ENCODE data around the gene ATP5F1C. TPM values are rescaled to one million over a fixed set of nuclear protein-coding genes. Genes with fewer than 3 reads are reported as not detected.
"Not testable (repeated sequence)": the region's sequence is repeated elsewhere in the genome, so short reads cannot be mapped to it uniquely, and the experiment has no call there.

Gene ATP5F1C
- total RNA-seq (100 to 1,000 TPM; 124 to 135 TPM), polyA plus RNA-seq (100 to 1,000 TPM; 298 to 508 TPM)

GRCh38 chr10:7787857-7788638 lies at the start of gene ATP5F1C, which contains the start of gene KIN:
TSS of gene ATP5F1C (plus strand) at chr10:7788177. CDS start at chr10:7788208, 31 bp downstream.
TSS of gene KIN (minus strand) at chr10:7787993. CDS start at chr10:7787933, 60 bp downstream.
- H3K36me3 ChIP-seq (ENCODE audit: insufficient read depth, low read length): no peaks in the 10 kb centered on the region
- DNase-seq: peak; percentile 96 to 97 (median 97)
- Mint-ChIP-seq H3K4me3 (no peak within 1 kb of the TSS), H3K27ac (peak within 1 kb of the TSS in 1 of 7 donors; percentile 36), H3K4me1 (peaks cover 45 to 72% (median 56%) of the 10 kb centered on the region in 4 donors), H3K36me3 (peaks cover 13 to 32% of the 10 kb centered on the region in 2 donors), H3K9me3 (no peaks in the 10 kb centered on the region), H3K27me3 (no peaks in the 10 kb centered on the region)
- H3K4me1 ChIP-seq (ENCODE audit: insufficient read depth, low read length): peaks cover 77% of the 10 kb centered on the region
- POLR2A ChIA-PET (ENCODE audit: partially characterized antibody): interaction anchor here (0.5 to 4.3 kb wide), 9 partner anchors 9 to 628 kb away, joined by 3 to 102 read pairs (median 6); partner anchors contain the start of gene TAF3
- H3K27me3 ChIP-seq (ENCODE audit: insufficient read depth, low read length): no peaks in the 10 kb centered on the region
- CTCF ChIA-PET (ENCODE audit: partially characterized antibody): interaction anchor here (1.0 to 1.3 kb wide), 5 partner anchors 21 to 102 kb away, joined by 3 to 9 read pairs (median 3); partner anchors contain the start of gene TAF3
- H3K9me3 ChIP-seq (ENCODE audit: control insufficient read depth in 1 of 2, low read length in 2 of 2): no peaks in the 10 kb centered on the region
- H3K4me3 ChIP-seq (ENCODE audit: low read length in 2 of 2): peak within 1 kb of the TSS; percentile 91 to 99
- peak within 1 kb of the TSS; percentile 75 for H3K27ac ChIP-seq (ENCODE audit: low read depth, low read length)
- intact Hi-C loops (cut with micrococcal nuclease): loop anchor here (1.0 to 2.0 kb wide), 2 partner anchors 30 to 1975 kb away; partner anchors contain the start of genes GDI2 and TAF3

- Histone ChIP-seq H3K27ac (ENCODE audit: low read depth, low read length) (no peak overlapping the region), H3K9me3 (ENCODE audit: control insufficient read depth in 1 of 2, low read length in 2 of 2) (no peaks in the 10 kb centered on the region), H3K4me1 (ENCODE audit: insufficient read depth, low read length) (no peaks in the 10 kb centered on the region), H3K27me3 (ENCODE audit: insufficient read depth, low read length) (peaks cover 3% of the 10 kb centered on the region), H3K4me3 (ENCODE audit: low read length in 2 of 2) (no peak overlapping the region), H3K36me3 (ENCODE audit: insufficient read depth, low read length) (no peaks in the 10 kb centered on the region)
- H3K9me3 Mint-ChIP-seq: no peaks in the 10 kb centered on the region
- no peaks in the 10 kb centered on the region for H3K4me1 Mint-ChIP-seq
- ChIA-PET POLR2A (ENCODE audit: partially characterized antibody) (no interaction called here), CTCF (ENCODE audit: partially characterized antibody) (no interaction called here)
- no peak overlapping the region for H3K4me3 Mint-ChIP-seq
- DNase-seq: no peak
- no peak overlapping the region for H3K27ac Mint-ChIP-seq
- no peaks in the 10 kb centered on the region for H3K36me3 Mint-ChIP-seq
- intact Hi-C loops (cut with micrococcal nuclease): no loop called here
- peaks cover 0 to 4% of the 10 kb centered on the region in 2 donors for H3K27me3 Mint-ChIP-seq
Observed at GRCh38 chr10:7738536-7739407, 49.2 kb upstream of the ATP5F1C start.

- POLR2A ChIA-PET (ENCODE audit: partially characterized antibody): no interaction called here
- CTCF ChIA-PET (ENCODE audit: partially characterized antibody): no interaction called here
Observed at GRCh38 chr10:7744307-7744706, 43.7 kb upstream of the ATP5F1C start.

GRCh38 chr10:7748637-7749036 lies 39.3 kb upstream of the ATP5F1C start:
- H3K9me3 Mint-ChIP-seq; intact Hi-C loops (cut with micrococcal nuclease); H3K4me3 ChIP-seq (ENCODE audit: low read length in 2 of 2): not testable (repeated sequence)

More at GRCh38 chr10:7744307-7744706, 43.7 kb upstream of the ATP5F1C start:
- Histone ChIP-seq H3K27ac (ENCODE audit: low read depth, low read length) (no peak overlapping the region), H3K9me3 (ENCODE audit: control insufficient read depth in 1 of 2, low read length in 2 of 2) (no peaks in the 10 kb centered on the region), H3K27me3 (ENCODE audit: insufficient read depth, low read length) (no peaks in the 10 kb centered on the region), H3K4me1 (ENCODE audit: insufficient read depth, low read length) (no peaks in the 10 kb centered on the region), H3K4me3 (ENCODE audit: low read length in 2 of 2) (no peak overlapping the region), H3K36me3 (ENCODE audit: insufficient read depth, low read length) (no peaks in the 10 kb centered on the region)
- no peak overlapping the region for H3K4me3 Mint-ChIP-seq
- H3K27me3 Mint-ChIP-seq: no peaks in the 10 kb centered on the region
- no peak for DNase-seq
- H3K27ac Mint-ChIP-seq: no peak overlapping the region
- intact Hi-C loops (cut with micrococcal nuclease): no loop called here
- H3K36me3 Mint-ChIP-seq: peaks cover 7 to 8% of the 10 kb centered on the region in 2 donors
- H3K9me3 Mint-ChIP-seq: no peaks in the 10 kb centered on the region
- no peaks in the 10 kb centered on the region for H3K4me1 Mint-ChIP-seq

GRCh38 chr10:7750222-7750621 lies 37.8 kb upstream of the ATP5F1C start:
- Mint-ChIP-seq H3K9me3 (no peaks in the 10 kb centered on the region), H3K27ac (no peak overlapping the region), H3K4me3 (no peak overlapping the region), H3K36me3 (peaks cover 41 to 48% of the 10 kb centered on the region in 2 donors), H3K27me3 (no peaks in the 10 kb centered on the region), H3K4me1 (no peaks in the 10 kb centered on the region)
- Histone ChIP-seq H3K27me3 (ENCODE audit: insufficient read depth, low read length) (no peaks in the 10 kb centered on the region), H3K4me1 (ENCODE audit: insufficient read depth, low read length) (no peaks in the 10 kb centered on the region), H3K4me3 (ENCODE audit: low read length in 2 of 2) (no peak overlapping the region), H3K9me3 (ENCODE audit: control insufficient read depth in 1 of 2, low read length in 2 of 2) (no peaks in the 10 kb centered on the region), H3K27ac (ENCODE audit: low read depth, low read length) (no peak overlapping the region), H3K36me3 (ENCODE audit: insufficient read depth, low read length) (peaks cover 18% of the 10 kb centered on the region)
- intact Hi-C loops (cut with micrococcal nuclease): loop anchor here (10.0 kb wide), 1 partner anchor 1555 kb away; no protein-coding TSS in a partner anchor
- ChIA-PET POLR2A (ENCODE audit: partially characterized antibody) (no interaction called here), CTCF (ENCODE audit: partially characterized antibody) (no interaction called here)
- no peak for DNase-seq

More at GRCh38 chr10:7748637-7749036, 39.3 kb upstream of the ATP5F1C start:
- CTCF ChIA-PET (ENCODE audit: partially characterized antibody); H3K27me3 Mint-ChIP-seq; H3K4me1 ChIP-seq (ENCODE audit: insufficient read depth, low read length); H3K4me1 Mint-ChIP-seq; H3K27ac ChIP-seq (ENCODE audit: low read depth, low read length); H3K27ac Mint-ChIP-seq; DNase-seq; H3K9me3 ChIP-seq (ENCODE audit: control insufficient read depth in 1 of 2, low read length in 2 of 2); H3K27me3 ChIP-seq (ENCODE audit: insufficient read depth, low read length); POLR2A ChIA-PET (ENCODE audit: partially characterized antibody); H3K4me3 Mint-ChIP-seq: not testable (repeated sequence)
- peaks cover 14% of the 10 kb centered on the region for H3K36me3 ChIP-seq (ENCODE audit: insufficient read depth, low read length)
- H3K36me3 Mint-ChIP-seq: peaks cover 34 to 36% of the 10 kb centered on the region in 2 donors

- peak overlapping the region in 1 of 7 donors; percentile 32 for H3K27ac Mint-ChIP-seq
- Histone ChIP-seq H3K4me3 (ENCODE audit: low read length in 2 of 2) (no peak overlapping the region), H3K9me3 (ENCODE audit: control insufficient read depth in 1 of 2, low read length in 2 of 2) (no peaks in the 10 kb centered on the region), H3K27ac (ENCODE audit: low read depth, low read length) (no peak overlapping the region), H3K4me1 (ENCODE audit: insufficient read depth, low read length) (no peaks in the 10 kb centered on the region), H3K36me3 (ENCODE audit: insufficient read depth, low read length) (peaks cover 27% of the 10 kb centered on the region), H3K27me3 (ENCODE audit: insufficient read depth, low read length) (no peaks in the 10 kb centered on the region)
- no peaks in the 10 kb centered on the region for H3K9me3 Mint-ChIP-seq
- DNase-seq: no peak
- POLR2A ChIA-PET (ENCODE audit: partially characterized antibody): no interaction called here
- H3K4me3 Mint-ChIP-seq: no peak overlapping the region
- CTCF ChIA-PET (ENCODE audit: partially characterized antibody): no interaction called here
- intact Hi-C loops (cut with micrococcal nuclease): loop anchor here (10.0 kb wide), 1 partner anchor 1553 kb away; no protein-coding TSS in a partner anchor
- no peaks in the 10 kb centered on the region for H3K27me3 Mint-ChIP-seq
- H3K36me3 Mint-ChIP-seq: peaks cover 39 to 61% of the 10 kb centered on the region in 2 donors
- H3K4me1 Mint-ChIP-seq: no peaks in the 10 kb centered on the region
Observed at GRCh38 chr10:7752251-7752650, 35.7 kb upstream of the ATP5F1C start.

- Histone ChIP-seq H3K4me3 (ENCODE audit: low read length in 2 of 2) (no peak overlapping the region), H3K36me3 (ENCODE audit: insufficient read depth, low read length) (peaks cover 34% of the 10 kb centered on the region), H3K27me3 (ENCODE audit: insufficient read depth, low read length) (no peaks in the 10 kb centered on the region), H3K27ac (ENCODE audit: low read depth, low read length) (no peak overlapping the region), H3K9me3 (ENCODE audit: control insufficient read depth in 1 of 2, low read length in 2 of 2) (no peaks in the 10 kb centered on the region), H3K4me1 (ENCODE audit: insufficient read depth, low read length) (no peaks in the 10 kb centered on the region)
- intact Hi-C loops (cut with micrococcal nuclease): loop anchor here (5.0 to 10.0 kb wide), 2 partner anchors 1452 to 1550 kb away; no protein-coding TSS in a partner anchor
- Mint-ChIP-seq H3K4me1 (no peaks in the 10 kb centered on the region), H3K27me3 (no peaks in the 10 kb centered on the region), H3K36me3 (peaks cover 50 to 73% of the 10 kb centered on the region in 2 donors), H3K27ac (no peak overlapping the region), H3K4me3 (no peak overlapping the region), H3K9me3 (no peaks in the 10 kb centered on the region)
- ChIA-PET POLR2A (ENCODE audit: partially characterized antibody) (no interaction called here), CTCF (ENCODE audit: partially characterized antibody) (interaction anchor here (1.7 to 2.4 kb wide), 2 partner anchors 64 to 1548 kb away, joined by 4 to 9 read pairs; no protein-coding TSS in a partner anchor)
- no peak for DNase-seq
Observed at GRCh38 chr10:7755103-7755502, 32.9 kb upstream of the ATP5F1C start.
